ENCODE data around the gene DAB1. TPM values are rescaled to one million over a fixed set of nuclear protein-coding genes. Genes with fewer than 3 reads are reported as not detected.

The DAB1 gene
- total RNA-seq, 4 donors from 2014 or later, result under 0.01 to 5.9 (median 0.61) TPM

DNA sequence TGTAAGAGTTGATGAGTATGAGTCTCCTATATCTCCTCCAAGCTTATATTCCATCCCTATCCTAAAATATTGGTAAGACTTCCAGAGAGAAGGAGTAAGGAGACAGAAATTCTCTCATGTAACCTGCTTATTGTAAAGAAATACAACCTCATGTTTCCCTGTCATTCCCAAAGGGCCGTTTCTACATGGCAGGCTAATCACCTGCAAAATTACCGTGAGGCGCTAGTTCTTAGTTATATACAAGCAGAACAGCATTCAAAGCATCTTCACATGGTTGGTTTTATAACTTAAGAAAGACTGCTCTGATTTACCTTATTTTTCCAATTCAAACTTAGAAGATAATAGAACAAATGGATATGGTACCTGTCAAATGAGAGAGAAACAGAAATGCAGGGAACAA is 42.9 kb downstream of the DAB1 start:
- H3K4me1 ChIP-seq, result no peaks in the 10 kb centered on the region
- DNase-seq, result no peak
- no peaks in the 10 kb centered on the region for H3K9me3 ChIP-seq
- intact Hi-C loops (cut with DNase I; ENCODE audit: low total_unique reads), result no loop called here
- TF ChIP-seq POLR2A (IDR thresholded peaks at IDR 0.05), result no peak
- TF ChIP-seq, protein P1, sequence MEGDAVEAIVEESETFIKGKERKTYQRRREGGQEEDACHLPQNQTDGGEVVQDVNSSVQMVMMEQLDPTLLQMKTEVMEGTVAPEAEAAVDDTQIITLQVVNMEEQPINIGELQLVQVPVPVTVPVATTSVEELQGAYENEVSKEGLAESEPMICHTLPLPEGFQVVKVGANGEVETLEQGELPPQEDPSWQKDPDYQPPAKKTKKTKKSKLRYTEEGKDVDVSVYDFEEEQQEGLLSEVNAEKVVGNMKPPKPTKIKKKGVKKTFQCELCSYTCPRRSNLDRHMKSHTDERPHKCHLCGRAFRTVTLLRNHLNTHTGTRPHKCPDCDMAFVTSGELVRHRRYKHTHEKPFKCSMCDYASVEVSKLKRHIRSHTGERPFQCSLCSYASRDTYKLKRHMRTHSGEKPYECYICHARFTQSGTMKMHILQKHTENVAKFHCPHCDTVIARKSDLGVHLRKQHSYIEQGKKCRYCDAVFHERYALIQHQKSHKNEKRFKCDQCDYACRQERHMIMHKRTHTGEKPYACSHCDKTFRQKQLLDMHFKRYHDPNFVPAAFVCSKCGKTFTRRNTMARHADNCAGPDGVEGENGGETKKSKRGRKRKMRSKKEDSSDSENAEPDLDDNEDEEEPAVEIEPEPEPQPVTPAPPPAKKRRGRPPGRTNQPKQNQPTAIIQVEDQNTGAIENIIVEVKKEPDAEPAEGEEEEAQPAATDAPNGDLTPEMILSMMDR (IDR thresholded peaks at IDR 0.05), result no peak
- H3K27me3 ChIP-seq, result no peaks in the 10 kb centered on the region
- H3K36me3 ChIP-seq, result no peaks in the 10 kb centered on the region
- no peak overlapping the region for H3K27ac ChIP-seq
- H3K4me3 ChIP-seq, result no peak overlapping the region

DNA sequence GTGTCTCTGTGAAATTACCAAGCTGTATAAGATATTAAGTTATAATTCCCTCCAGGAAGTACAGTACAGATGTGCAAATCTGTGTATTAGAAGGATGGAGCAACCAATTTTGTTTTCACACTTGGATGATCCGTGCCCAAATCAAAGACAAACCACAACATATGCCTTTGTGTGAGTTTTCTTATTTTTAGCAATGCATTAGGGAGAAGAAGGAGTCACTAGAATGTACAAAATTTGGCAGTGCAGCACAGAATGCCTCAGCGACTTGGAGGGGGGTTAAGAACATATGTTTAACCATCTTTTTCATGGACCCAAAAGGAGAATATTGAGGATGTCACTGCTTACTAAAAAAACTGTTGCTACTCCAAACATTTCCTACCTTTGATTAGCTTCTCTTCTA is 45.3 kb downstream of the DAB1 start:
- DNase-seq, result no peak
- Histone ChIP-seq H3K36me3 (no peaks in the 10 kb centered on the region), H3K4me3 (no peak overlapping the region), H3K27ac (no peak overlapping the region), H3K9me3 (no peaks in the 10 kb centered on the region), H3K27me3 (no peaks in the 10 kb centered on the region), H3K4me1 (no peaks in the 10 kb centered on the region)
- intact Hi-C loops (cut with DNase I; ENCODE audit: low total_unique reads), result no loop called here
- TF ChIP-seq POLR2A (IDR thresholded peaks at IDR 0.05), result no peak
- TF ChIP-seq, protein P1 (IDR thresholded peaks at IDR 0.05), result no peak

DNA sequence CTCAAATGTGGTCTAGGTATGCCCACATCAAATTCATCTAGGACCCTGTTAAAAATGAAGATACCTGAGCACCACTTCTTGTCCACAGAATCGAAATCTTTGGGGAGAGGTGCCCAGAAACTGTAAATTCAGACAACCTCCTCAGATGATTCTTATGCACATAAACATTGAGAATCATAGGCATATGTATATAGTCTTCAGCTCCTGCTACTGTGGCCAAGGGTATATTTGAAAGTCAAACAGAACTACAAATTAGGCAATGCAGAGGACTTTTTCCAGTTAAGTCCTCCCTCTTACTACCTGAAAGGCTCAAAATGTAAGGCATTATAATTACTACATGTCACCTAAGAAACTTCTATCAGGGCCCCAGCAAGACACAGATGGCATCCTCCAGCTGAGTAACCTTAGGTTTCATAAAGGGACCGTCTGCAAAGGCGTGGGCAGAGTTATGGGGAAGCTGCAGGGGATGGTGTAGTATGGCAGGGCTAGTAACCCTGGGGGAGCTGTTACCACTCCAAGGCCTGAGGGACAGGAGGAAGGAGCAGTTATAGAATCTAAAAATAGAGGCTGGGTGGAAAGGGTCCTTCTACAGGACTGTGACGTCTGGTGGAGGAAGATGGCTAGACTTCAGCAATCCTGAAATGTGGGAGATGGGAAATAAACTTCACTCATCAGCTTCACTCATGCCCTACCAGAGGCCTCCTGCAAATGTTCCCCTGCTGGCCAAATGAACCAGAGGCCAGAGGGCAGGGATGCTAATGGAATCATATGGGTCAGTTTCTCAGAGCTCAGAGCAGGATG is 46.3 kb downstream of the DAB1 start:
- TF ChIP-seq, protein P1 (IDR thresholded peaks at IDR 0.05), result no peak
- no peak for TF ChIP-seq POLR2A (IDR thresholded peaks at IDR 0.05)
- DNase-seq, result no peak
- no peaks in the 10 kb centered on the region for H3K4me1 ChIP-seq
- intact Hi-C loops (cut with DNase I; ENCODE audit: low total_unique reads), result no loop called here
- H3K27me3 ChIP-seq, result no peaks in the 10 kb centered on the region
- H3K9me3 ChIP-seq, result no peaks in the 10 kb centered on the region
- H3K4me3 ChIP-seq, result no peak overlapping the region
- H3K36me3 ChIP-seq, result no peaks in the 10 kb centered on the region
- H3K27ac ChIP-seq, result no peak overlapping the region

DNA sequence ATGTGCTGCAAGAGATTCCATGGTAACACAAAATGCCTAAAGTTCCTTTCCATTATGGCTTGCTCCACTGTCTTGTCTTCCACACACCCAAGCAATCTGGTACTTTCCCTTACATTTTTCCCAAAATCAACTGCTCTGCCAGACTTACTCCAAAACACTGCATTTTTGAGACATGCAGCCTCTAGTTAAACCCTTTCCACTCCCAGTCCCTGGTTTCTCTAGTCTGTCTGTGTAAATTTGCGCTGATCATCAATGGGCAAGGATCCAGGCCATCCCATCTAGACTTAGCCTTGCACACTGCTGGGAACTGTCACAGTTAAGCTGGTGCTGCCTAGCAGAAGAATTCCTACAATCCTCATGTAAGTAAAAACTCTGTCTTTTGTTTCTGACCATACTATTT is 47.8 kb downstream of the DAB1 start:
- Histone ChIP-seq H3K27me3 (no peaks in the 10 kb centered on the region), H3K36me3 (no peaks in the 10 kb centered on the region), H3K4me3 (no peak overlapping the region), H3K4me1 (no peaks in the 10 kb centered on the region), H3K9me3 (no peaks in the 10 kb centered on the region), H3K27ac (no peak overlapping the region)
- intact Hi-C loops (cut with DNase I; ENCODE audit: low total_unique reads), result no loop called here
- no peak for TF ChIP-seq POLR2A (IDR thresholded peaks at IDR 0.05)
- TF ChIP-seq, protein P1 (IDR thresholded peaks at IDR 0.05), result no peak
- DNase-seq, result no peak

DNA sequence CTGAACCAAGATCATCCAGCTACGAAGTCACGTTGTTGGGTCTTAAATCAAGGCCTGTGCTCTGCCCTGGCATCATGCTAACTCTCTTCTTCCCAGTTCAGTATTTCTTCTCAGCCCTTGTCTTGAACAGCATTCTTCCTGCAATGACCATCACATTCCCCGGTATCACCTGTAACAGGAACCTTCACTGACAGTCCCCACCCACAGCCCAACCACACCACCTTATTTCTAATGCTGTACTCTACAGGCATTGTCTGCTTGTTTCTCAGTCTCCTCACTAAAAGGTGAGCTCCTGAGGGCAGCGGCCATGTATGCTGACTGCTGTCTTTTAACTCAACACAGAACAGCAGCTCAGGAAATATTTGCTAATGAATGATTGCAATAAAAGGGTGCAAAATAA is 54.0 kb downstream of the DAB1 start:
- Histone ChIP-seq H3K4me3 (no peak overlapping the region), H3K4me1 (no peaks in the 10 kb centered on the region), H3K36me3 (no peaks in the 10 kb centered on the region), H3K27ac (no peak overlapping the region), H3K27me3 (no peaks in the 10 kb centered on the region), H3K9me3 (no peaks in the 10 kb centered on the region)
- TF ChIP-seq, protein P1 (IDR thresholded peaks at IDR 0.05), result no peak
- TF ChIP-seq POLR2A (IDR thresholded peaks at IDR 0.05), result no peak
- DNase-seq, result no peak
- intact Hi-C loops (cut with DNase I; ENCODE audit: low total_unique reads), result no loop called here
